ENCODE data around the gene EIF5A.

DNA sequence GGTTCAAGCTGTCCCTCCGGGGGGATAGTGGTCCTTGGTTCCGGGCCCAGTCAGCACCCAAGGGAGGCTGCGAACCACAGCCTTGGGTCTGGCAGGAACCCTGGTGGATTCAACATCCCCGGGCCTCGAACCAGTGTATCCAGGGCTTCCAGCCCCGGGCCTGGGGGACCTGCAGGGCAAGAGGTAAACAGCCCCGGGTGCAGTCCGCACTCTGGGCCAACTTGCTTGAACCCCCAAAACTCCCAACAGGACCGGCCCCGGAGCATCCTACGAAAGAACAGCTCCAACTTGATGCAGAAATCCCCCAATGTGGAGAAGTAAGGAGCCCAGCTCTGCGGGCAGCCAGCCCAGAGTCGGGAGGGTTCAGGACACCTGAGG, 23.2 kb downstream of the EIF5A start:
- TF ChIP-seq CTCF (IDR thresholded peaks at IDR 0.05) (no peak), POLR2A (IDR thresholded peaks at IDR 0.05) (no peak)
